Fibroblast of lung (primary cell): ENCODE results near the gene ZXDC.

Experiments
- EZH2 ChIP-seq: IDR thresholded peaks from 2 replicates; pipeline ENCODE4 v1.5.1; 2012; ENCODE audit warnings: low read length, control low read depth, mild to moderate bottlenecking; ENCODE audit errors: missing control alignments
- TF ChIP-seq, protein P1 (sequence below), 2 donors: IDR thresholded peaks in 1 of 2; conservative IDR thresholded peaks in 1 of 2; 1 replicate in 1 of 2; 2 replicates in 1 of 2; pipeline ENCODE4 v1.5.1; 2011 to 2012; ENCODE audit warnings: low read length in 2 of 2, control low read depth in 1 of 2, inconsistent platforms in 1 of 2, low read depth in 1 of 2, mild to moderate bottlenecking in 1 of 2

DNA sequence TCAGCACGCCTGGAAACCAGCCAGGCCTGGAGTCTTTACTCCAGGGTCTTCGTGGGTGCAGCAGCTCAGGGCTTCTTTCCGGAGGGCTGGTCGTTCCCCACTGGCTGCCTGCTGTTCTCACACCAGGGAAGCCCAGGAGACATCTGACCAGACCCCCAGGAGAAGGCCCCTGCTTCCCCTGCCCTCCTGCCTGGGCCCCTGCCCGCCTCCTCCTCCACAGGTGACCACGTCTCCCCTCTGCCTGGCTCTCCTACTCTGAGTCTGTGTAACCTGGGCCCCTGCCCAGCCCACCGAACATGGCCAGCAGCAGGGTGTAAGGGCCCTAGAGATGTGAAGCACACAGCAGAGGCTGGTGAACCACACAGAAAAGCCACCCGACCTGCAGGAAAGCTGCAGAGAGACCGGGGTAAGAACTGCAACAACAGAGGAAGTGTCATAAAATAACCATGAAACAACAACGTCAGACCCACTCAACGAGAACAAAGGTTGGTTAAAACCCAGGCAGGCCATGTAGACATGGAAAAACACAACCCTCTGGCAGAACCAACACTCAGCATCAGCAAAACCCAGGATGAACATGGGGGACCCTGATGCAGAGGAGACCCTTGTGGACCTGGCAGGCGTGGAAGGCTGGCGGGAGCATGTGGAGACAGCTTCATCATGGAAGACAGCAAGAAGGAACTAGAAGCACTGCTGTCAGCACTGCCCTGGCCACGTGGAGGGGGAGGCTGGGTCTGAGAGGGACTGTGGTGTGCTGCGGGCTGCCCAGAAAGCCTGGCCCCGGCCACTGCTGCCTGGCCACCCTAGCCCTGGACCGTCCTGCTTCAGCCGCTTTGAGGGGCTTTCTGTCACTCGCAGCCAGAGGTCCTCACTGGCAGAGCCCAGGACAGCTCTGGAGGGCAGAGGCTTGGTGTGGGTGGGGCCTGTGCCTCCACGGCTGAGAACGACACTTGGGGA lies 21.5 kb upstream of the ZXDC start:
- TF ChIP-seq EZH2: no peak
- TF ChIP-seq, protein P1, sequence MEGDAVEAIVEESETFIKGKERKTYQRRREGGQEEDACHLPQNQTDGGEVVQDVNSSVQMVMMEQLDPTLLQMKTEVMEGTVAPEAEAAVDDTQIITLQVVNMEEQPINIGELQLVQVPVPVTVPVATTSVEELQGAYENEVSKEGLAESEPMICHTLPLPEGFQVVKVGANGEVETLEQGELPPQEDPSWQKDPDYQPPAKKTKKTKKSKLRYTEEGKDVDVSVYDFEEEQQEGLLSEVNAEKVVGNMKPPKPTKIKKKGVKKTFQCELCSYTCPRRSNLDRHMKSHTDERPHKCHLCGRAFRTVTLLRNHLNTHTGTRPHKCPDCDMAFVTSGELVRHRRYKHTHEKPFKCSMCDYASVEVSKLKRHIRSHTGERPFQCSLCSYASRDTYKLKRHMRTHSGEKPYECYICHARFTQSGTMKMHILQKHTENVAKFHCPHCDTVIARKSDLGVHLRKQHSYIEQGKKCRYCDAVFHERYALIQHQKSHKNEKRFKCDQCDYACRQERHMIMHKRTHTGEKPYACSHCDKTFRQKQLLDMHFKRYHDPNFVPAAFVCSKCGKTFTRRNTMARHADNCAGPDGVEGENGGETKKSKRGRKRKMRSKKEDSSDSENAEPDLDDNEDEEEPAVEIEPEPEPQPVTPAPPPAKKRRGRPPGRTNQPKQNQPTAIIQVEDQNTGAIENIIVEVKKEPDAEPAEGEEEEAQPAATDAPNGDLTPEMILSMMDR (conservative IDR thresholded peaks at IDR 0.05 in 1 of 2, IDR thresholded peaks at IDR 0.05 in 1 of 2; ENCODE audit: low read depth in 1 of 2, low read length in 2 of 2): no peak
